Astrocyte (in vitro differentiated cells and primary cell): ENCODE data around the gene DAZAP1.

Source experiments
- CTCF ChIP-seq: IDR thresholded peaks from 2 replicates; pipeline ENCODE4 v1.5.1; 2011; ENCODE audit warnings: low read depth, mild to moderate bottlenecking, inconsistent platforms, low read length, moderate library complexity; ENCODE audit not compliant: insufficient read depth
- EZH2 ChIP-seq: IDR thresholded peaks from 2 replicates; pipeline ENCODE4 v1.6.1; 2012; ENCODE audit warnings: mild to moderate bottlenecking, low read length, inconsistent platforms; ENCODE audit not compliant: insufficient read depth

DNA sequence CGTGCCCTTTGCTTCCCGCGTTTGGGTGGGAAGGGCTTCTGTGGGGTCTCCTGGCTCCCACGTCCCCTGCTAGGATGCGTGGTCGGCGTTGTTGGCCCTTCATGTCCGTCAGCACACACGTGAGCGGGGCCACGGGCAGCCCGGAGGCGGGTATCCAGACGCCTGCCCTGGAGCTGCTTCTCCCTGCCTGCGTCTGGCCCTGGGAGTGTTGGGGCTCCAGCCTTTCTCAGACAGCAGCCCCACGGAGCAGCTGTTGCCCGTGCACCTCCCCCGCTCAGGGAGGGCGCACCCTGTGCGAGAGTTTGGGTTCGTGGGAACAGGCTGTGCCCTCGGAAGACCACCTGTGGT, 14.5 kb downstream of the DAZAP1 start:
- TF ChIP-seq CTCF (no peak), EZH2 (no peak)
